SK-N-SH (cell line): ENCODE results near the gene DENND6A.

Experiments used
- CTCF ChIP-seq: fragments of 200-600 bp; sonication (generic); IDR thresholded peaks from 2 replicates; pipeline ENCODE4 v1.6.1; 2017; ENCODE audit warnings: antibody characterized with exemption, mild to moderate bottlenecking, moderate library complexity
- EP300 ChIP-seq, 2 experiments: IDR thresholded peaks; 2 replicates each; pipeline versions ENCODE4 v1.4.0 to v1.6.1; 2012; ENCODE audit warnings: borderline replicate concordance in 1 of 2, low read depth in 1 of 2, low read length in 1 of 2
- FOSL2 ChIP-seq: IDR thresholded peaks from 2 replicates; pipeline ENCODE4 v1.4.0; 2012; ENCODE audit warnings: low read depth, mild to moderate bottlenecking, moderate library complexity, borderline replicate concordance
- MXI1 ChIP-seq: IDR thresholded peaks from 2 replicates; pipeline ENCODE4 v1.6.1; 2012; ENCODE audit warnings: mild to moderate bottlenecking, low read depth, low read length, improper control_type of control experiment
- NRF1 ChIP-seq: IDR thresholded peaks from 2 replicates; pipeline ENCODE4 v1.6.1; 2012; ENCODE audit warnings: low read depth, mild to moderate bottlenecking, low read length
- PBX3 ChIP-seq: IDR thresholded peaks from 2 replicates; pipeline ENCODE4; 2012
- POLR2AphosphoS5 ChIP-seq: IDR thresholded peaks from 2 replicates; pipeline ENCODE4 v1.6.1; 2012; ENCODE audit warnings: low read depth, low read length
- REST ChIP-seq: IDR thresholded peaks from 2 replicates; pipeline ENCODE4 v1.6.1; 2012; ENCODE audit warnings: mild to moderate bottlenecking, low read depth, low read length, moderate library complexity
- TAF1 ChIP-seq: IDR thresholded peaks from 2 replicates; pipeline ENCODE4 v1.6.1; 2012; ENCODE audit warnings: low read depth, mild to moderate bottlenecking, low read length, moderate library complexity, borderline replicate concordance

GRCh38 chr3:57586778-57587177, 106.1 kb downstream of the DENND6A start:
- no peak for TF ChIP-seq FOSL2
- no peak for TF ChIP-seq POLR2AphosphoS5
- TF ChIP-seq EP300 (IDR thresholded peaks at IDR 0.05; ENCODE audit: borderline replicate concordance in 1 of 2, low read depth in 1 of 2, low read length in 1 of 2), result no peak
- no peak for TF ChIP-seq MXI1
- no peak for TF ChIP-seq PBX3
- no peak for TF ChIP-seq REST
- TF ChIP-seq CTCF, result no peak
- no peak for TF ChIP-seq NRF1
- no peak for TF ChIP-seq TAF1
